HG03095 (cell line): ENCODE results near the gene KLHL25.
"Not testable (repeated sequence)": the region's sequence is repeated elsewhere in the genome, so short reads cannot be mapped to it uniquely, and the experiment has no call there.

Experiments used
- ATAC-seq: cut with Tn5 transposase; IDR thresholded peaks from one replicate; pipeline ENCODE4 v1.9.1; 2021; ENCODE audit warnings: moderate library complexity; ENCODE audit not compliant: unreplicated experiment

KLHL25 gene

DNA sequence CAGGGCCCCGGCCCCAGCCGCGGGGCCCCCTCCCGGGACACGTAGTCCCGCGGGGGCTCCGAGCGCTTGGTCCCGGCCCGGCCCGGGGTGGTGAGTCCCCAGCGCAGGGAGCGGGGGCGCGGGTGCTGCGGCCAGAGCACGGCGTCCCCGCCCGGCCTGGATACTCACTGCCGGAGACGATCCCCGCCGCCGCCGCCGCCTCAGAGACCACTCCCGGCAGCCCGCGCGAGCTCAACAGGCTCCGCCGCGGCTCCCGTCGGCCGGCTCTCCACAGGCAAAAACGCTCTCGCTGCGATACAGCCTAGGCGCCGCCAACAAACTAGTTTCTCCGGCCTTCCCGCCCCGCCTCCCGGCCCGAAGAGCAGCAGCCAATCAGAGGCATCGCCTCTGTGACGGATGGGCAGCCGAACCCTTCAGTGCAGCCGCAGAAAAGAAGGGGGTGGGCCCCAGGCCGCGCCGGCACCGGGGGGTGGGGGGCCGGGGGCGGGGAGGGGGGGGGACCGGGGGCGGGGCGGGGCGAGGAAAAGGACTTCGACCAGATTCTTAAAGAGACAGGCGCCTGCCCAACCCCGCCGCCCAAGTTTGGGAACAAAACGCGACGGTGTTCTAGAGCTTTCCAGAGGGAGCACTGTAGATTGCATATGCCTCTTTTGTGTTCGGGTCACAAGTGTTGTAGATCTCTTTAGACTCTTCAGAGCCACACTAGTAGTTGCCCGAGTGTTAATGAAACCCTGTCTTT, at the start of gene KLHL25:
KLHL25 (minus strand) TSS at position 328 of the 739 bp plus-strand sequence. CDS start 25,115 bp downstream, outside the sequence.
- ATAC-seq: peak; percentile 98

DNA sequence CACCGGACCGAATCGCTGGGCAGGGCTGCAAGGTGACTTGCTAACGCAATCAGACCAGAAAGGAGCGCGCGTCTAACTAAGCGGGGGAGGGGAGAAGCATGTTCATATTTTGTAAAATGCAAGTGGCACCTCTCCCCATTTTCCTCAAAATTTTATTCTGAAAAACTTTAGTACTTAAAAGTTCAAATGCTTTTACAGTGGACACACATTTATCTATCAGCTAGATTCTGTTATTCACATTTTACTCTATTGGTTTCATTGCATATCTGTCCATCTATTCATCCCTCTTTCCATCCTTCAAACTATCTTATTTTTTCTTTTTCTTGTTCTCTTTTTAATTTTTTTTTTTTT, 46.1 kb upstream of the KLHL25 start:
- ATAC-seq: no peak

DNA sequence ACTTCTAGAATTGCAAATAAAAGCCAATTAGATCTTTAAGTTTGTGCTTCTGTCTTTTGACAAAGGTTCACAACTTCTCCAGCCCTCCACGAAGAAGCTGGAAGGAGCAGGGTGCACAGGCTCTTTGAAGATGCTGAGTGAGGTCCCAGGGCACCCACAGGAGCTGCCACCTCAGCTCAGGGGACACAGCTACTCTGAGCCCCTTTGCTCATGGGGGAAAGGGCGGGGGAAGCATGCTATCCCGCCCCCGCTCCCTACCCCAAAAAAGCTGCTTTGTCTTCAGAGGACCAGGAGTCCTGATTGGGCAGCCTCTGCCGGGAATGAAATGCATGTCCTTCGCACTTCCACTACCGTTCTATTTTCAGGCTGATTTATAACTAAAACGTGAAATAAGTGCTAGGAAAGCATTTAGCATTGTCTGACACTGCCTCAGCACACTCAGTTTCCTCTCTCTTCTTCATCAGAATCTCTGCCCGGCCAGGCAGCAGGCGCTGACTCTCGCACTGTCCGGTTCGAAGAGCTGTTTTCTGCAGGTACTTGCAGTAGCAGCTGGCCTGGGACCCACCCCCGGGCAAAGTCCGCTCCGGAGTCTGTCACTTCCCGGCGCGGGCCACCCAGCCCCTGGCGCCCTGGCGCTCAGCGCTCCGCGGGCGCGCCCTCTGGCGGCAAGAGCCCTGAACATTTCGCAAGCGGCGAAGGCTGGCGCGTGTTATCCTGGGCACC, 45.5 kb upstream of the KLHL25 start:
- peak; percentile 90 for ATAC-seq

GRCh38 chr15:85839643-85840042, 44.9 kb upstream of the KLHL25 start:
- ATAC-seq: no peak

DNA sequence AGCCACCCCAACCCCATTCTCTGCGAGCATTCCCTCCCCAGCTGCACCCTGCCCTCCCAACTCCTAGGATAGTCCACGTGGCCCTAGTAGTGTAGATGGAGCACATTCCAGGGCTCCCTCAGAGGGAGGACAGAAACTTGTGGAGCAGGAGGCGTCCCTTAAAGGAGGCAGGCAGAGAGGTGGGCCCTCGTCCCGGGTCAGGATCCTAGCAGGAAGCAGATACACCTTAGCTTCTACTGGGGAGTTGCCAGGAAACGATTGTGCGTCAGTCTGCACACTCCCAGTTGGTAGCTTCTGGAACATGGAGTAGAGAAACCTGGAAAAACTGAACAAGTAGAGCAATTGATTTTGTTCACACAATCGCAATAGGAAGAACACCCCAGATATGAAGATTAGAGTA, 43.9 kb upstream of the KLHL25 start:
- no peak for ATAC-seq

DNA sequence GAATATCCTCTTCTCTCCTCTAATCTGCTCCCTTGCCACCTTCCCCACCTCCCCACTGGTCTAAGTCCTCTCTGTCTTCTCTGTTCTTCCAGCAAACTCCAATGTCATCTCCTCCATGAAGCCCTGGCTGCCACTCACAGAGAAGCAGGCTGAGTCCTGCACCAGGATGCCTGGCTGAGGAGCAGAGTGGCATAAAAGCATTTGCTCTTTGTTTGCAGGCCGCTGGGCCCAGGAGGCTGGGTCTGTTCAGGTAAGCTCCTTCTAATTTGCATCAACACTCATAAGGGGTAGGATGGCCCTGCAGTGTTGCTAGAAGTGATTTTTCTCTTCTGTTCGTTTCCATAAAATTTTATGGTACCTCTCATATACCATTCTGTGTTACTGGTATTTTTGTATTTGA, 43.2 kb upstream of the KLHL25 start:
- no peak for ATAC-seq

- ATAC-seq: no peak
These were observed 42.3 kb upstream of the KLHL25 start for GRCh38 chr15:85837011-85837433.

DNA sequence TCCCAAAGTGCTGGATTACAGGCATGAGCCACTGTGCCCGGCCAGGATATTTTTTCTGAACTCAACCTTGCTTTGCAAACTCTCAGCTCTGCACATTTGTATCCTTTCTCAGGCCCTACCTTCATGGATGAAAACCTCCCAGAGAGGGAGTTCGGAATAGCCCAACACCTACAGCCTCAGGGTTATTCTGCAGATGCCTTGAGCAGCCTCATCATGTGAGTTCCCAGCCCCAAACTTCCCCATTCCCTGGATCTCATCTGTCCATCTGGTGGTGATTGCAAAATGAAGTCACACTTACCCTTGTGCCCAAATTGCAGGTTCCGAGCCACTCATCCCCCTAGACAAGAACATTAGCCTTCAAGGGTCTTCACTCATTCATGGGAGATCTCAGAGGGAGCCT, 39.9 kb upstream of the KLHL25 start:
- no peak for ATAC-seq

DNA sequence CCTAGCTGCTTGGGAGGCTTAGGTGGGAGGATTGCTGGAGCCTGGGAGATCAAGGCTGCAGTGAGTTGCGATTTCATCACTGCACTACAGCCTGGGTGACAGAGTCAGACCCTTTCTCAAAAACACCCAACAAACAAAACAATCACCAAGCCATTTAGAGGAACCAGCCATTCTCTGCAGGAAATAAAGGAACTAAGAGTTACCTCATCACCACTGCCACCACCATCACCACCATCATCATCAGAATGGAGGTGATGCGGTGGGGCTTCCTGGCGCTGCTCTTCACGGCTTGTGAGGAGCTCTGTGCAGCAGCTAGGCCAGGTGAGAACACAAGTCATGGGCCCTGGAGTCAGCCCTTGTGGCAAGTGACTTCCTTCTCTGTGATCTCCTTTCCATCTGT, 37.7 kb upstream of the KLHL25 start:
- ATAC-seq: no peak

DNA sequence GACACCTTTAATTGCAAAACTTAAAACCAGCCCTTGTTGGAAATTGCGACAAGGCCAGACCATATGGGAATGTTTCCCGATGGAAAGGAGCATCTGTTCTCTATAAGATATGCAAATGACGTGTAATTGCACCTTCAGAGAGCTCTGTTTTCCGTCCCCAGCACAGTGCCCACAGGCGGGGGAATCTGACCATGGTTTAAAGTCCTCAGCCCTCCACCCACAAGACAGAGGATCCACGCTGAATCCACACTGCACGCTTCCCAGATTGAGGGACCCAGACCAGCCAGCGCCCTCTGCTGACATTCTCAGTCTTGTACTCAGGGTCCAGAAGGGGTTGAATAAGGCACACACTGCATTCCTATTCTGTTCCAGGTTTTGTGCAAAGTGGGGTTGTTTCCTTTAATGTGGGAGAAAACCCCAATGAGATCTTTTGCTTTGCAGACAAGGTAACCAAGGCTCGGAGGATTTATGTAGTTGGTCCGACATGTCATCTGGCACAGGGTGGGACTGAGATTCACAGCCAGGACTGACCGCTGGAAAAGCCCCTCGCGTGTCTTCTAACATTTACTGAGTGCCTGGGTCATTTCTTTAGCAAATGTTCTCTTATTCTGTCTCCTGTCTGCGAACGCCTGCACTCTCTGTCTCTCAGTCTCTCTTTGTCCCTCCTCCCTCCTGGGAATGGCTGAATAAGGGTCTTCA, 36.8 kb upstream of the KLHL25 start:
- no peak for ATAC-seq

- not testable (repeated sequence) for ATAC-seq
These were observed 35.0 kb upstream of the KLHL25 start for GRCh38 chr15:85829754-85830153.

GRCh38 chr15:85828874-85829273, 34.1 kb upstream of the KLHL25 start:
- ATAC-seq: no peak

- no peak for ATAC-seq
These were observed 33.4 kb upstream of the KLHL25 start for GRCh38 chr15:85828126-85828525.

GRCh38 chr15:85826756-85827515, 32.2 kb upstream of the KLHL25 start:
- no peak for ATAC-seq

GRCh38 chr15:85825719-85826118, 31.0 kb upstream of the KLHL25 start:
- ATAC-seq: no peak

DNA sequence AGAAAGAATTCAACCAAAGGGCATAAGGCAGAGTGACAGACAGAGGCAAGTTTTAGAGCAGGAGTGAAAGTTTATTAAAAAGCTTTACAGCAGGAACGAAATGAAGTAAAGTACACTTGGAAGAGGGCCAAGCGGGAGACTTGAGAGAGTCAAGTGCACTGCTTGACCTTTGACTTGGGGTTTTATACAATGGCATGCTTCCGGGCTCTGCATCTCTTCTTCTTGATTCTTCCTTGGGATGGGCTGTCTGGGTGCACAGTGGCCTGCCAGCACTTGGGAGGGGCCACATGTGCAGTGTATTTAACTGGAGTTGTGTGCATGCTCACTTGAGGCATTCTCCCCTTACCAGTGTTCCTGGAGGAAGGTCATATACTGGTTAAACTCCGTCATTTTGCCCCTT, 30.4 kb upstream of the KLHL25 start:
- ATAC-seq: no peak

- no peak for ATAC-seq
These were observed 26.8 kb upstream of the KLHL25 start for GRCh38 chr15:85821545-85821944.

GRCh38 chr15:85819938-85820337, 25.2 kb upstream of the KLHL25 start:
- ATAC-seq: no peak

DNA sequence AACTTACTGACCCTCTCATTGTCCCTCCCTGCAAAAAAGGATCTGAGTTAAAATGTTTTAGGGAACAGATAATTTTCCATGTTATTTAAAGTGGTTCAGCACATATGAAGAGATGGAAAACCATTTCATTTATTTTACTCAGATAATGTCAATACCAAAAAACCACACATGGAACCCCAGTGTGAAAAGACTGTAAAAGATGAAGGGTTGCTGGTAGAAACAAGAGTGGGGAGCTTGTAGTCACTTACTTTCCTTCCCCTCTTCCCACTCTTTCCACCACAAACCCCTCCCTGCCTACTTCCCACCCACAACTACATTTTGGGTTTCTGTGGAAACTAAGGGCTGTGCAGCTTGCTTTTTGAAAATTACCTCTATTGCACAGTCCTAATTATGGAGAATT, 18.5 kb upstream of the KLHL25 start:
- no peak for ATAC-seq

DNA sequence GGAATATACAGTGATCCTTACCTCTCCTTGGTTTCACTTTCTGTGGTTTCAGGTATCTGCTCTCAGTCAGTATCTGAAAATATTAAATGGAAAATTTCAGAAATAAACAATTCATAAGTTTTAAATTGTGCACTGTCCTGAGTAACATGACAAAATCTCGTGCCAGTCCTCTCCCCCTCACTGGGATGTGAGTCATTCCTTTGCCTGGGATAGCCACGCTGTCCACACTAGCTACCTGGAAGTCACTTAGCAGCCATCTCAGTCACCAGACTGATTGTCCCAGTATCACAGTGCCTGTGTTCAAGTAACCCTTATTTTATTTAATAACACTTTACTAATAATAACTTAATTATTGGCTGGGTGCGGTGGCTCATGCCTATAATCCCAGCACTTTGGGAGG, 15.3 kb upstream of the KLHL25 start:
- no peak for ATAC-seq

GRCh38 chr15:85805420-85805819, 10.7 kb upstream of the KLHL25 start:
- no peak for ATAC-seq
